Measurements from ENCODE around the gene LGALS3BP. TPM values are rescaled to one million over a fixed set of nuclear protein-coding genes. Genes with fewer than 3 reads are reported as not detected.
A peak's percentile ranks its signal among the peaks of the same experiment; 100 is the strongest.
"Not testable (repeated sequence)": the region's sequence is repeated elsewhere in the genome, so short reads cannot be mapped to it uniquely, and the experiment has no call there.

The LGALS3BP gene
- total RNA-seq, 8 experiments from 2014 or later: 34.8 to 346 (median 58.7) TPM

DNA sequence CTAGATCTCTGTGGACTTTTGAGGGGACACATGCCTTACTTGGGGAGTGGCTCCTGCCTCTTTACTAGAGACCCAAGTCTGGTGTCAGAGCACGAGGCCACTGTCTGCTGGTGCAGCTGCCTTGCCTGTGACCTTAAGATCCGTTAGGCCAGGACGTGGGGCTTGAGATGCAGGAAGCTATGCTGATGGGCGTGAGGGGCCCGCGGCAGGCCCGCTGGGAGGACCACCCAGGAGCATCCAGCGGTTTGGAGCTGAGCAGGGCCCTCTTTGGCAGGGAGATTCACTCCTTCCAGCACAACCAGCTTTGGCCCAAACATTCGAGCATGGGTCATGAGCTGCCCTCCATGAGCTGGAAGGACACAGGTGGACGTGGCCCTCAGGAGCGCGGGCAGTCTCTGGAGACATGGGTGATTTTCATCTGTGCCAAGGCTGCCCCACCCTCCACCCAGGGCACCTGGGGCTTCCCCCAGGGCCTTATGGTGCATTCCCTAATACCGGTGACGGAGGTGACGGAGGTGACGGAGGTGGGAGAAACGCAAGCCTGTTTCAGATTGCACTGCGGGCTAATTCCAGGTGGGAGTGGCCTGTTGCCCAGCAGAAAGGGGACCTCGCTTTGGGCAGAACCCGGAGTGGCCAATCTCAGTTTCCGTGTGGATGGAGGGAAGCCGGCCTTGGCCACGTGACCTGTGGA lies 12.7 kb downstream of the LGALS3BP start:
- WGBS, 10 experiments: 66 to 100% (median 95%) methylated on average over 1 to 3 of the region's 23 CpGs; no CpG with 5 or more reads in 4 of the 10 experiments
- Histone ChIP-seq H3K4me3 (no peak overlapping the region), H3K27ac (no peak overlapping the region), H3K4me1 (replicated peaks in 1 of 2) (peaks cover 6 to 10% of the 10 kb centered on the region in 2 donors)
- no peak for ATAC-seq (replicated peaks in 6 of 8)
- in situ Hi-C loops (cut with MboI; ENCODE audit: low pct_unique_long_range_greater_than_20kb in 2 of 9, low sequenced_read_pairs in 9 of 9, unreplicated experiment in 9 of 9): loop anchor here in 6 of 9 experiments (10.0 to 25.0 kb wide), 2 partner anchors 102 to 105 kb away; no protein-coding TSS in a partner anchor

DNA sequence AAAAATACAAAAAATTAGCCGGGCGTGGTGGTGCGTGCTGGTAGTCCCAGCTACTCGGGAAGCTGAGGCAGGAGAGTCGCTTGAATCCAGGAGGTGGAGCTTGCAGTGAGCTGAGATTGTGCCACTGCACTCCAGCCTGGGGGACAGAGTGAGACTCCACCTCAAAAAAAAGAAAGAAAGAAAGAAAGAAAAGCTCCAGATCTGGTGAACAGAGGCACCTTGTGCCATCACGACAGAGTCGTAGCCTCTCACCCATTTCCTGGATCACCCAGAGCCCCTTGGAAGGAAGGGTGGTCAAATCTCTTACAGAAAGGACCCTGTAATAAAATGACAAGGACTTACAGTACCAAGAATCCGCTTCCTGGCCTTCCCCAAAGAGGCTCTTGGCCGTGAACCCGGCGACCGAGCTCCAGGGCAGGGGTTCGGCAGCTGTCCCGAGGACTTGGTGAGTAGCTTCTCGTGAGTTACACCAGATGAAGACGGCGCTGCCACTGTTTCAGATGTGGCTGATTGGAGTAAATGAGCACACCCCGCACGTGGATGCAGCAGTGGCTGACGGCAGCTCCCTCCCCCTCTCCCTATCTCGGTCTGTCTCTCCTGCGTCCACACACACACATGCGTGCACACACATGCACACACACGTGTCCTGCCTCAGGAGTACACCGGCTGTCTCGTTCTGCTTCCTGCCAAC lies 13.5 kb downstream of the LGALS3BP start:
- H3K4me3 ChIP-seq: no peak overlapping the region
- peaks cover 3 to 17% of the 10 kb centered on the region in 2 donors for H3K4me1 ChIP-seq (replicated peaks in 1 of 2)
- no peak for ATAC-seq (replicated peaks in 6 of 8)
- 34 to 93% (median 80%) methylated on average over 1 to 9 of the region's 26 CpGs; no CpG with 5 or more reads in 3 of the 10 experiments for WGBS, 10 experiments
- H3K27ac ChIP-seq: no peak overlapping the region
- in situ Hi-C loops (cut with MboI; ENCODE audit: low pct_unique_long_range_greater_than_20kb in 2 of 9, low sequenced_read_pairs in 9 of 9, unreplicated experiment in 9 of 9): loop anchor here in 6 of 9 experiments (10.0 to 25.0 kb wide), 2 partner anchors 101 to 104 kb away; no protein-coding TSS in a partner anchor

DNA sequence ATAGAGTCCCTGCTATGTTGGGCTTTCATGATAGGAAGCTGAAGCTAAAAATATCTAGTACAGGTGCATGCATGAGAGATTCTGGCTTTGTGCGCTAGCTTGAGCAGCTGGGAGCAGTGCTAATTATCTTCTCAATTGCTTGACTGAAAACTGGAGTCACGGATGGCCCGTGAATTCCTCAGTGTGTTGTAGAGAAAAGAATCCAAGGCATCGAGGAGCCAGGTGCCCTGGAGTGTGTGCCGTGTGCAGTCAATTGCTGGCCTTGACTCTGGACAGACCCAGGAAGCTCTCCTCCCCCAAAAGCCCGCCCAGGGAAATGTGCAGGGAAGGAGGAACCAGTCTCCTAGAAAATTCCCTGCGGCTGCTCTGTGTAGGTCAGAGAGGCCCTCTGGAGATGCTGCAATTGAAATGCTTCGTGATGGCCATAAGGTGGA lies 14.2 kb downstream of the LGALS3BP start:
- H3K4me3 ChIP-seq: no peak overlapping the region
- peaks cover 3 to 18% of the 10 kb centered on the region in 2 donors for H3K4me1 ChIP-seq (replicated peaks in 1 of 2)
- H3K27ac ChIP-seq: no peak overlapping the region
- in situ Hi-C loops (cut with MboI; ENCODE audit: low pct_unique_long_range_greater_than_20kb in 2 of 9, low sequenced_read_pairs in 9 of 9, unreplicated experiment in 9 of 9): loop anchor here in 6 of 9 experiments (10.0 to 25.0 kb wide), 2 partner anchors 101 to 103 kb away; no protein-coding TSS in a partner anchor
- no peak for ATAC-seq (replicated peaks in 6 of 8)
- 50 to 100% (median 85%) methylated on average over 1 to 7 of the region's 8 CpGs; no CpG with 5 or more reads in 4 of the 10 experiments for WGBS, 10 experiments

DNA sequence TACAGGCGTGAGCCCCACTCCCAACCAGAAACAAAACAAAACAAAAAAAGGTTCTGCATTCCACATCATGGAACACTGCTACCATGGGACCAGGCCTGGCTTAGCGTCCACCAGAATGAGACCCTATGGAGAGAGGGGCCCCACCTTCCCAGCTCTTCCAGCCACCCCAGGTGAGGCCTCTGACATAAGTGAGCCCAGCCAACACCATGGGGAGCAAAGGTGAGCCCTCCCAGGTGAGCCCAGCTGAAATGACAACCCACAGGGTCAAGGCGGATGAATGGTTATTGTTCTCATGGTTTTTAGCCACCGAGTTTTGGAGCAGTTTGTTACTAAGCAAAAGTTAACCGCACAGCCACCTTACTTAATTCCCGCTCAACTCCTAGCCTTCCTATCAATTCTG lies 16.3 kb downstream of the LGALS3BP start:
- Histone ChIP-seq H3K4me1 (replicated peaks in 1 of 2) (peaks cover 3 to 18% of the 10 kb centered on the region in 2 donors), H3K27ac (no peak overlapping the region), H3K4me3 (no peak overlapping the region)
- in situ Hi-C loops (cut with MboI; ENCODE audit: low pct_unique_long_range_greater_than_20kb in 2 of 9, low sequenced_read_pairs in 9 of 9, unreplicated experiment in 9 of 9): loop anchor here in 6 of 9 experiments (10.0 to 25.0 kb wide), 2 partner anchors 99 to 101 kb away; no protein-coding TSS in a partner anchor
- 88 to 100% (median 90%) methylated on average over 1 to 4 of the region's 6 CpGs; no CpG with 5 or more reads in 3 of the 10 experiments for WGBS, 10 experiments
- ATAC-seq (replicated peaks in 6 of 8): no peak

DNA sequence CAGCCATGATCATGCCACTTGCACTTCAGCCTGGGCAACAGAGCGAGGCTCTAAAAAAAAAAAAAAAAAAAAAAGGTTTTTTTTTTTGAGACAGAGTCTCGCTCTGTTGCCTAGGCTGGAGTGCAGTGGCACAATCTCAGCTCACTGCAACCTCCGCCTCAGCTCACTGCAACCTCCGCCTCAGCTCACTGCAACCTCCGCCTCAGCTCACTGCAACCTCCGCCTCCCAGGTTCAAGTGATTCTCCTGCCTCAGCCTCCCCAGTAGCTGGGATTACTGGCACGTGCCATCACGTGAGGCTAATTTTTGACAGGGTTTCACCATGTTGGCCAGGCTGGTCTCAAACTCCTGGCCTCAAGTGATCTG lies 16.8 kb downstream of the LGALS3BP start:
- in situ Hi-C loops (cut with MboI; ENCODE audit: low pct_unique_long_range_greater_than_20kb in 2 of 9, low sequenced_read_pairs in 9 of 9, unreplicated experiment in 9 of 9): loop anchor here in 6 of 9 experiments (10.0 to 25.0 kb wide), 2 partner anchors 98 to 101 kb away; no protein-coding TSS in a partner anchor
- H3K27ac ChIP-seq; H3K4me3 ChIP-seq; ATAC-seq (replicated peaks in 6 of 8): not testable (repeated sequence)
- H3K4me1 ChIP-seq (replicated peaks in 1 of 2): peaks cover 3 to 18% of the 10 kb centered on the region in 2 donors
- WGBS, 10 experiments: 82 to 100% (median 90%) methylated on average over 1 to 2 of the region's 8 CpGs; no CpG with 5 or more reads in 7 of the 10 experiments

DNA sequence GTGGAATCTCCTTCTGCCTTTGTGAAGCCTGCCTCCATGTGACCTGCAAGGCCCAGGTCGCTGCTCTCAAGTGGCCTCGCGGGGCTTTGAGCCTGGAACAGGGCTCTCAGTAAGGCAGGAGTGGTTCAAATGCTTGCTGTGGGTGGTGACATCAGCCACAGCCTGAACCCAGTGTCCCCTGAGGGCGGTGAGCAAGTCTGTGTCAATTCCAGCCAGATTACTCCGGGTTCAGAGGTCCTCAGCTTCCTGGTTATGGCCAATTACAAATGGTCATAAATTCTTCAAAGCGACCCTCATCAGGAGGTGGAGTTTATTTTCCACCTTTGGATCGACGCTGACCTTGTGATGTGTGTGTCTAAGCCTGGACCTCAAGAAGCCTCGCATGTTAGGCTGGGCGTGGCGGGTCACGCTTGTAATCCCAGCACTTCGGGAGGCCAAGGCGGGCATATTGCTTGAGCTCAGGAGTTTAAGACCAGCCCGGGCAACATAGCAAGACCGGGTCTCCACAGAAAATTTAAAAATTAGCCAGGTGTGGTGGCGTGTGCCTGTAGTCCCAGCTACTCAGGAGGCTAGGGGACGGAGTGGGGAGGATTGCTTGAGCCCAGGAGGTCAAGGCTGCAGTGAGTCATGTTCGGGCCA lies 17.3 kb downstream of the LGALS3BP start:
- in situ Hi-C loops (cut with MboI; ENCODE audit: low pct_unique_long_range_greater_than_20kb in 2 of 9, low sequenced_read_pairs in 9 of 9, unreplicated experiment in 9 of 9): loop anchor here in 6 of 9 experiments (10.0 to 25.0 kb wide), 2 partner anchors 98 to 100 kb away; no protein-coding TSS in a partner anchor
- H3K4me1 ChIP-seq (replicated peaks in 1 of 2): peaks cover 3 to 20% of the 10 kb centered on the region in 2 donors
- 33 to 93% (median 80%) methylated on average over 1 to 14 of the region's 19 CpGs; no CpG with 5 or more reads in 1 of the 10 experiments for WGBS, 10 experiments
- H3K4me3 ChIP-seq: no peak overlapping the region
- peak in 7 of 8 experiments; percentile 23 to 87 (median 82) for ATAC-seq (replicated peaks in 6 of 8)
- peak overlapping the region; percentile 59 to 62 for H3K27ac ChIP-seq

DNA sequence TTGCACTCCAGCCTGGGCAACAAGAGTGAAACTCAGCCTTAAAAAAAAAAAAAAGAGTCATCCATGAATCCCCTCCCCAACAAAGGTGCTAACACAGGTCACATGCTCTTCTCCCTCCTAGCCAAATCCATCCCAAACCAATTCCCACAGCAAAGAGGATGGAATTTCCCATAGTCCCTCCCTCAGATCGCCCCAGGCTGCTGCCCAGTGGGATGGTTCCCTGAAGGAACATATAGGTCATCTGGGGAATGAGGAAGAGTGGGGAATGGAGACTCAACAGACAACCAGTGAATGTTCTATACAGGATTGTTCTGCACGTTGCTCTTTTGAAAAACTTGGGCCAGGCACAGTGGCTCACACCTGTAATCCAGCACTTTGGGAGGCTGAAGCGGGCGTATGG lies 18.2 kb downstream of the LGALS3BP start:
- peak overlapping the region in 1 of 2 donors; percentile 62 for H3K27ac ChIP-seq
- 86 to 100% (median 96%) methylated on average over 2 to 3 of the region's 4 CpGs; no CpG with 5 or more reads in 4 of the 10 experiments for WGBS, 10 experiments
- ATAC-seq (replicated peaks in 6 of 8): no peak
- H3K4me3 ChIP-seq: no peak overlapping the region
- in situ Hi-C loops (cut with MboI; ENCODE audit: low pct_unique_long_range_greater_than_20kb in 2 of 9, low sequenced_read_pairs in 9 of 9, unreplicated experiment in 9 of 9): loop anchor here in 6 of 9 experiments (10.0 to 25.0 kb wide), 2 partner anchors 97 to 99 kb away; no protein-coding TSS in a partner anchor
- H3K4me1 ChIP-seq (replicated peaks in 1 of 2): peaks cover 3 to 26% of the 10 kb centered on the region in 2 donors

DNA sequence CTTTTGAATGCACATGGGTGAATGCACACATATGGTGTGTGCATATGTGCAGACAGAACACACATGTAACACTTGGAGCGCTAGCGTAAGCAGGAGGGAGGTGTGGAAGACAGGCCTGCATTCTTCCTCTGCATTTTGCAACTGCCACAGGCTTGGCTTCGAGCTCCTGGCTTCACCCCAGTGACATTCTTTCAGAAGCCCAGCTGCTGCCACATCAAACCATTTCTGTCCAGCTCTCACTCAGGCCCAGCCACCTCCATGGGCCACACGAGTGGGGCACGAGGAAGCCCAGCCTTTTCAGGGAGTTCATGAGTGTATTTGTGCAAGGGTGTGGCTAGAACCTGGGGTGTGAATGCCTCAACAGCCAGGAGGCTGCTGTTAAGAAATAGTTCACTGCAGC lies 18.8 kb downstream of the LGALS3BP start:
- peak in 7 of 8 experiments; percentile 7 to 82 (median 40) for ATAC-seq (replicated peaks in 6 of 8)
- Histone ChIP-seq H3K4me1 (replicated peaks in 1 of 2) (peaks cover 3 to 26% of the 10 kb centered on the region in 2 donors), H3K4me3 (no peak overlapping the region), H3K27ac (peak overlapping the region in 1 of 2 donors; percentile 50)
- 0 to 100% (median 73%) methylated on average over 1 to 4 of the region's 5 CpGs; no CpG with 5 or more reads in 2 of the 10 experiments for WGBS, 10 experiments
- in situ Hi-C loops (cut with MboI; ENCODE audit: low pct_unique_long_range_greater_than_20kb in 2 of 9, low sequenced_read_pairs in 9 of 9, unreplicated experiment in 9 of 9): loop anchor here in 6 of 9 experiments (10.0 to 25.0 kb wide), 2 partner anchors 96 to 99 kb away; no protein-coding TSS in a partner anchor

DNA sequence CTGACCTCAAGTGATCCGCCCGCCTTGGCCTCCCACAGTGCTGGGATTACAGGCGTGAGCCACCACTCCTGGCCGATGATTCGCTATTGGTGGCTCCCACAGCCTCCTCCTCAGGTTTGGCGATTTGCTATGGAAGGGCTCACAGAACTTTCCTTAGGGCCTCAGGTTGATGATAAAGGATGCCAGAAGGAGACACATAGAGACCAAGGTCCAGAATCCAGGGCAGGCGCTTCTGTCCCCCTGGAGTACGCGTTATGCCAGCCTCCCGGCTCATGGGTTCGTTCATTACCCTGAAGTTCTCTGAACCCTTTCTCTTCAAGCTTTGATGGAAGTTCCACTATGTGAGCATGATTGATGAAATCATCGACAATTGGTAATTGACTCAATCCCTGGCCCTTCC lies 19.9 kb downstream of the LGALS3BP start:
- H3K27ac ChIP-seq: no peak overlapping the region
- no peak overlapping the region for H3K4me3 ChIP-seq
- 73 to 100% (median 86%) methylated on average over 1 to 7 of the region's 12 CpGs; no CpG with 5 or more reads in 1 of the 10 experiments for WGBS, 10 experiments
- in situ Hi-C loops (cut with MboI; ENCODE audit: low pct_unique_long_range_greater_than_20kb in 2 of 9, low sequenced_read_pairs in 9 of 9, unreplicated experiment in 9 of 9): loop anchor here in 6 of 9 experiments (10.0 to 25.0 kb wide), 2 partner anchors 95 to 98 kb away; no protein-coding TSS in a partner anchor
- ATAC-seq (replicated peaks in 6 of 8): no peak
- peaks cover 7 to 29% of the 10 kb centered on the region in 2 donors for H3K4me1 ChIP-seq (replicated peaks in 1 of 2)

DNA sequence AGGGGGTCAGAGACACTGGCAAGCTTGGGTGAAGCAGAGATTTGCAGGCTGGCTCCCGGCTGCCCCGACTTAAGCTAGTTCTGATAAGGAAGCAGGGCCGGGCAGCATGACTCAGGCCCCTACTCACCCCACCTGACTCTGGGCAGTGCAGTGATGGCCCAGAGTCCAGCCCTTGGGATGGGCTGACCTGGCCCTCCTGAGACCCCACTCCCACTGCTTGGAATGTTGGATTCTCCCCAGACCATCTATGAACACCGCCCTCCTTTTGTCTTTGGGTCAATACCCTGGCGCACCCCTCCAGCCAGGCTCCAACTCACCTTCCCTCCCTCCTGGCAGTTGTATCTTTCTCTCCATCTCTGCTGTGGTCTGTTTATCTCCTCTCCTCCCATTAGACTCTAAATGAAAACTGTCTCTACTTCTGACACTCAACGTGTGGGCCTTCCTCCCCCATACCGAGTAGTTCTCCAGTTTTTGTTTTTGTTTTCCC lies 21.0 kb downstream of the LGALS3BP start:
- in situ Hi-C loops (cut with MboI; ENCODE audit: low pct_unique_long_range_greater_than_20kb in 2 of 9, low sequenced_read_pairs in 9 of 9, unreplicated experiment in 9 of 9): loop anchor here in 3 of 9 experiments (25.0 kb wide), 1 partner anchor 96 kb away; no protein-coding TSS in a partner anchor
- ATAC-seq (replicated peaks in 6 of 8): peak in 1 of 8 experiments; percentile 19
- Histone ChIP-seq H3K27ac (no peak overlapping the region), H3K4me1 (replicated peaks in 1 of 2) (peaks cover 16 to 40% of the 10 kb centered on the region in 2 donors), H3K4me3 (no peak overlapping the region)
- 61 to 100% (median 79%) methylated on average over 1 to 7 of the region's 7 CpGs; no CpG with 5 or more reads in 3 of the 10 experiments for whole genome bisulfite sequencing, 10 experiments

DNA sequence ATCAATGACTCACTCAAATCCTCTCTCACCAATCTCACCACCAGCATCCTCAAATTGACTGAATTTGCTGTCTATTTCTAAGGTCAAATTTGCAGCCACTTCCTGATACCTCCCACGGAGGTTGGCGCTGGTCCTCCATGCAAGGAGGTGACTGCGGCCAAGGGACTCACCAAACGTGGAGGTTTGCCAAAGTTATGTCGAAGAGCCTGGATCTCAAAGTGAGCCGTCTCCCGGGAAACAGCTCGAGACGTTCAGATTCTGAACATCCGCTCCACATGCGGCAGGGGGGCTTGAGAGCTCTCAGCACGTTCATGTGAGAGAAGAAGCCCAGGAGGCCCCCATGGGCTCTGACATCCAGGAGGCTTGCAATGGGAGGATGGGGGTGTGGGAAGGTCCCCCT lies 22.6 kb downstream of the LGALS3BP start:
- 40 to 87% (median 60%) methylated on average over 1 to 7 of the region's 12 CpGs; no CpG with 5 or more reads in 2 of the 10 experiments for WGBS, 10 experiments
- Histone ChIP-seq H3K4me1 (replicated peaks in 1 of 2) (peaks cover 28 to 50% of the 10 kb centered on the region in 2 donors), H3K27ac (no peak overlapping the region), H3K4me3 (no peak overlapping the region)
- ATAC-seq (replicated peaks in 6 of 8): no peak
- in situ Hi-C loops (cut with MboI; ENCODE audit: low pct_unique_long_range_greater_than_20kb in 2 of 9, low sequenced_read_pairs in 9 of 9, unreplicated experiment in 9 of 9): loop anchor here in 3 of 9 experiments (25.0 kb wide), 1 partner anchor 95 kb away; no protein-coding TSS in a partner anchor

DNA sequence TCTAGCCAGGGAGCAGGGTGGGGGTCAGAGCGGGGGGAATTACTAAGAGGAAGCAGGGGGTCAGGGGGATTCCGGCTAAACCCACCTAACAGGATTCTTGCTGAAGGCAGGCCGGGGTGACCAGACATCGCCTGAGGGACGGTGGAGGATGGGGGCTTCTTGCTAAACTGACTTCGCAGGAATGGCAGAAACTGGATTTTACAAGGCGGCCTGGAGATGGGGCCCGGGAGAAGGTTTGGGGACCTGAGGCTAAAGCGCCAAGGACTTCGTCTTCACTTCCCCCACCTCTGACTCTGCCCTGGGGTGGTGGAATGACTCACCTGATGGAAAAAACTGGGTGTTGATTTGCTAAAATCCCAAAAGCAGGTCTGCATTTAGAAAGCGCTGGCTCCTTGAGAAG lies 23.5 kb downstream of the LGALS3BP start:
- no peak for ATAC-seq (replicated peaks in 6 of 8)
- H3K4me1 ChIP-seq (replicated peaks in 1 of 2): peaks cover 32 to 49% of the 10 kb centered on the region in 2 donors
- no peak overlapping the region for H3K27ac ChIP-seq
- WGBS, 10 experiments: 83 to 100% methylated on average over 1 to 4 of the region's 11 CpGs; no CpG with 5 or more reads in 8 of the 10 experiments
- H3K4me3 ChIP-seq: no peak overlapping the region
- in situ Hi-C loops (cut with MboI; ENCODE audit: low pct_unique_long_range_greater_than_20kb in 2 of 9, low sequenced_read_pairs in 9 of 9, unreplicated experiment in 9 of 9): loop anchor here in 3 of 9 experiments (25.0 kb wide), 1 partner anchor 94 kb away; no protein-coding TSS in a partner anchor

All from motor neuron (in vitro differentiated cells).